Measurements from ENCODE around the gene SNRNP40. TPM values are rescaled to one million over a fixed set of nuclear protein-coding genes. Genes with fewer than 3 reads are reported as not detected.

The SNRNP40 gene
- total RNA-seq, 1 donor from 2014 or later = 55.7 TPM

DNA sequence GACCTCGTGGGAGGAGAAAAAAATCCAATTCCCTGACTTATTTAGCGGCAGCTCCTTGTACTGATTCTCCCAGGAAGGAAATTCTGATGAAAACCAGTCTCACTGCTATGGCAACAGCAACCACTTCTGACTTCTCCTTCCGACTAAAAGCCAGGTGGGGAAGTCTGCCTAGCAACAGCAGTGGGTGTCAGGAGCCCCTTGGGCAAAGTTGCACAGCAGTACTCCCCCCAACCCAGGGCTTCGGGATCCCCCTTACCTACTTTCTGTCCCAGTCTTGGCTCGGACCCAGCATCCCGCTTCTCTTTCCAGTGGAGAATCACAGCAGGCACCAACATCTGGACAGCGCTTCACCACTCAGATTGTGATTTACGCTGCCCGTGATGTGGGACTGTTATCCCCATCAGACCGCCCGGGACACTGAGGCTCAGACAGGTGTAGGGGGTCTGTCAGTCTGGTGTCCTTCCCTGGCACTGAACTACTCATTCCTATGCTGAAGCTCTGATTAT, 81.5 kb downstream of the SNRNP40 start:
- DNase-seq (ENCODE audit: low spot score) = no peak
- Mint-ChIP-seq H3K27ac (ENCODE audit: unreplicated experiment) (no peak overlapping the region), H3K36me3 (ENCODE audit: low read depth, unreplicated experiment) (no peaks in the 10 kb centered on the region), H3K4me3 (ENCODE audit: unreplicated experiment) (no peak overlapping the region), H3K27me3 (ENCODE audit: unreplicated experiment) (peaks cover 2% of the 10 kb centered on the region), H3K9me3 (ENCODE audit: unreplicated experiment) (no peaks in the 10 kb centered on the region), H3K4me1 (ENCODE audit: unreplicated experiment) (peaks cover 15% of the 10 kb centered on the region)
- TF ChIP-seq, protein P1, sequence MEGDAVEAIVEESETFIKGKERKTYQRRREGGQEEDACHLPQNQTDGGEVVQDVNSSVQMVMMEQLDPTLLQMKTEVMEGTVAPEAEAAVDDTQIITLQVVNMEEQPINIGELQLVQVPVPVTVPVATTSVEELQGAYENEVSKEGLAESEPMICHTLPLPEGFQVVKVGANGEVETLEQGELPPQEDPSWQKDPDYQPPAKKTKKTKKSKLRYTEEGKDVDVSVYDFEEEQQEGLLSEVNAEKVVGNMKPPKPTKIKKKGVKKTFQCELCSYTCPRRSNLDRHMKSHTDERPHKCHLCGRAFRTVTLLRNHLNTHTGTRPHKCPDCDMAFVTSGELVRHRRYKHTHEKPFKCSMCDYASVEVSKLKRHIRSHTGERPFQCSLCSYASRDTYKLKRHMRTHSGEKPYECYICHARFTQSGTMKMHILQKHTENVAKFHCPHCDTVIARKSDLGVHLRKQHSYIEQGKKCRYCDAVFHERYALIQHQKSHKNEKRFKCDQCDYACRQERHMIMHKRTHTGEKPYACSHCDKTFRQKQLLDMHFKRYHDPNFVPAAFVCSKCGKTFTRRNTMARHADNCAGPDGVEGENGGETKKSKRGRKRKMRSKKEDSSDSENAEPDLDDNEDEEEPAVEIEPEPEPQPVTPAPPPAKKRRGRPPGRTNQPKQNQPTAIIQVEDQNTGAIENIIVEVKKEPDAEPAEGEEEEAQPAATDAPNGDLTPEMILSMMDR (IDR thresholded peaks at IDR 0.05; ENCODE audit: unreplicated experiment) = no peak

DNA sequence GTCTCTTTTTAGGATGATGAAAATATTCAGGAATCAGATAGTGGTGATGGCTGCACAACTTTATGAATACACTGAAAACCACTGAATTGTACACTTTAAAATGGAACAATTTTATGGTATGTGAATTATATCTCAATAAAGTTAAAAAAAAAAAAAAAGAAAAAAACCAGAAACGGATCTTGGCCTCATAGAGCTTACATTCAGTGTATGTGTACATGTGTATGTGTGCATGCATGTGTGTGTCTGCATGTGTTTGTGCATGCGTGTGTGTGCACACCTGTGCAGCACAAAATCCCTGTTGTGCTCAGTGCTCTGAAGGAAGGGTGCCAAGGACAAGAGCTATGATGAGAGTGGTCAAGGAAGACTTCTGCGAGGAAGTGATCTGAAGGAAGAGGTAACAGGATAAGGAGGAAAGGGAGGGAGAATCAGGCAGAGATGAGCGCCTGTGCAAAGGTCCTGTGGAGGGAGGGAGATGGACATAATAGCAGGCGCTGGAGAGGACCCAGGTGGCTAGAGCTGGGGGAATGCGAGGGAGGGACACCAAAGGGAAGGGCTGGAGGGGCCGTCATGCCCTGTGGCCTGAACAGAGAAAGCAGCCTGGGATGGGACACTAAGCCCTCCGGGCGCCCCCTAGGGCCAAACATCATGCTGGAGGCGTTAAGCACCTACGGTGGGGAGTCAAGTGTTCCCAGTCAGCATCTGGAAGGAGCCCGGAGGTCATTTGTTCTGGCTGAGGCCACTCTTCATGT, 82.1 kb downstream of the SNRNP40 start:
- DNase-seq (ENCODE audit: low spot score) = no peak
- H3K4me1 Mint-ChIP-seq (ENCODE audit: unreplicated experiment) = peaks cover 15% of the 10 kb centered on the region
- no peak overlapping the region for H3K27ac Mint-ChIP-seq (ENCODE audit: unreplicated experiment)
- H3K4me3 Mint-ChIP-seq (ENCODE audit: unreplicated experiment) = no peak overlapping the region
- H3K27me3 Mint-ChIP-seq (ENCODE audit: unreplicated experiment) = peaks cover 2% of the 10 kb centered on the region
- H3K36me3 Mint-ChIP-seq (ENCODE audit: low read depth, unreplicated experiment) = no peaks in the 10 kb centered on the region
- TF ChIP-seq, protein P1 (IDR thresholded peaks at IDR 0.05; ENCODE audit: unreplicated experiment) = no peak
- H3K9me3 Mint-ChIP-seq (ENCODE audit: unreplicated experiment) = no peaks in the 10 kb centered on the region

Other genes with a start within 250 kb of the SNRNP40 start
- gene PUM1, start 231.1 kb downstream of the SNRNP40 start, total RNA-seq (ENCODE audit: unreplicated experiment) = 135 TPM
- gene NKAIN1, start 56.9 kb downstream of the SNRNP40 start, total RNA-seq (ENCODE audit: unreplicated experiment) = 3.7 TPM
- 27.5 TPM for gene ZCCHC17, start 244 bp upstream of the SNRNP40 start, total RNA-seq (ENCODE audit: unreplicated experiment)
- 1.1 TPM for gene FABP3, start 76.3 kb upstream of the SNRNP40 start, total RNA-seq (ENCODE audit: unreplicated experiment)
- gene SERINC2, start 116.4 kb upstream of the SNRNP40 start, total RNA-seq (ENCODE audit: unreplicated experiment) = 23.6 TPM